KMS-11 (cell line): ENCODE measurements around the gene TTYH2.

ENCODE experiments used
- H2AFZ ChIP-seq: fragments of 200-600 bp; sonication (generic); 2 replicates; pipeline ENCODE4 v1.6.1; 2016; ENCODE audit warnings: antibody characterized with exemption, mixed run types, low read depth
- H3K27ac ChIP-seq: fragments of 200-600 bp; sonication (generic); 2 replicates; pipeline ENCODE4 v1.6.1; 2016; ENCODE audit warnings: mild to moderate bottlenecking, mixed run types
- H3K27me3 ChIP-seq: fragments of 200-600 bp; sonication (generic); 2 replicates; pipeline ENCODE4 v1.6.1; 2017; ENCODE audit warnings: mild to moderate bottlenecking, low read depth, mixed run types, moderate library complexity; ENCODE audit not compliant: insufficient read depth
- H3K36me3 ChIP-seq: fragments of 200-600 bp; sonication (generic); 2 replicates; pipeline ENCODE4 v1.6.1; 2017; ENCODE audit warnings: mild to moderate bottlenecking, mixed run types; ENCODE audit not compliant: insufficient read depth
- H3K4me1 ChIP-seq: fragments of 200-600 bp; sonication (generic); 2 replicates; pipeline ENCODE4 v1.6.1; 2016; ENCODE audit warnings: mild to moderate bottlenecking, low read depth, mixed run types; ENCODE audit not compliant: poor library complexity, severe bottlenecking
- H3K4me2 ChIP-seq: fragments of 200-600 bp; sonication (generic); 2 replicates; pipeline ENCODE4 v1.7.0; 2016; ENCODE audit warnings: mild to moderate bottlenecking, mixed run types
- H3K4me3 ChIP-seq: fragments of 200-600 bp; sonication (generic); IDR thresholded peaks from 2 replicates; pipeline ENCODE4 v1.6.1; 2017; ENCODE audit warnings: low read depth, low read length, mixed read lengths; ENCODE audit not compliant: insufficient read depth
- H3K79me2 ChIP-seq: fragments of 200-600 bp; sonication (generic); 2 replicates; pipeline ENCODE4 v1.6.1; 2016; ENCODE audit warnings: low read depth, mixed run types; ENCODE audit not compliant: insufficient read depth
- H3K9ac ChIP-seq: fragments of 200-600 bp; sonication (generic); 2 replicates; pipeline ENCODE4 v1.6.1; 2016; ENCODE audit warnings: mild to moderate bottlenecking, mixed run types
- H4K20me1 ChIP-seq: fragments of 200-600 bp; sonication (generic); 2 replicates; pipeline ENCODE4 v1.6.1; 2016; ENCODE audit warnings: mild to moderate bottlenecking, mixed run types; ENCODE audit not compliant: insufficient read depth
- CTCF ChIP-seq: fragments of 200-600 bp; sonication (generic); conservative IDR thresholded peaks from 2 replicates; pipeline ENCODE4 v1.6.1; 2017; ENCODE audit warnings: low read depth, mild to moderate bottlenecking, antibody characterized with exemption, low read length, moderate library complexity, mixed read lengths

TTYH2 gene

GRCh38 chr17:74250324-74250995 is 37.1 kb downstream of the TTYH2 start:
- no peaks in the 10 kb centered on the region for H4K20me1 ChIP-seq
- H3K36me3 ChIP-seq, result no peaks in the 10 kb centered on the region
- no peaks in the 10 kb centered on the region for H3K79me2 ChIP-seq
- no peak overlapping the region for H2AFZ ChIP-seq
- H3K4me2 ChIP-seq, result no peak overlapping the region
- H3K27me3 ChIP-seq, result no peaks in the 10 kb centered on the region
- H3K9ac ChIP-seq, result no peak overlapping the region
- no peaks in the 10 kb centered on the region for H3K4me1 ChIP-seq
- no peak overlapping the region for H3K4me3 ChIP-seq
- H3K27ac ChIP-seq, result no peak overlapping the region
- no peak for TF ChIP-seq CTCF

GRCh38 chr17:74251051-74251450 is 37.7 kb downstream of the TTYH2 start:
- H2AFZ ChIP-seq, result no peak overlapping the region
- TF ChIP-seq CTCF, result no peak
- H3K9ac ChIP-seq, result no peak overlapping the region
- H3K4me2 ChIP-seq, result no peak overlapping the region
- H3K4me1 ChIP-seq, result no peaks in the 10 kb centered on the region
- H4K20me1 ChIP-seq, result no peaks in the 10 kb centered on the region
- H3K4me3 ChIP-seq, result no peak overlapping the region
- H3K27ac ChIP-seq, result no peak overlapping the region
- no peaks in the 10 kb centered on the region for H3K36me3 ChIP-seq
- H3K27me3 ChIP-seq, result no peaks in the 10 kb centered on the region
- H3K79me2 ChIP-seq, result no peaks in the 10 kb centered on the region

- TF ChIP-seq CTCF, result no peak
- Histone ChIP-seq H3K9ac (no peak overlapping the region), H3K36me3 (no peaks in the 10 kb centered on the region), H3K4me2 (no peak overlapping the region), H3K4me1 (no peaks in the 10 kb centered on the region), H3K27me3 (no peaks in the 10 kb centered on the region), H4K20me1 (no peaks in the 10 kb centered on the region), H3K4me3 (no peak overlapping the region), H2AFZ (no peak overlapping the region), H3K27ac (no peak overlapping the region), H3K79me2 (no peaks in the 10 kb centered on the region)
Observed at GRCh38 chr17:74251569-74251968, 38.2 kb downstream of the TTYH2 start.

GRCh38 chr17:74252211-74252610 is 38.8 kb downstream of the TTYH2 start:
- Histone ChIP-seq H3K36me3 (no peaks in the 10 kb centered on the region), H2AFZ (no peak overlapping the region), H3K27ac (no peak overlapping the region), H3K27me3 (no peaks in the 10 kb centered on the region), H3K4me1 (no peaks in the 10 kb centered on the region), H4K20me1 (no peaks in the 10 kb centered on the region), H3K4me3 (no peak overlapping the region), H3K9ac (no peak overlapping the region), H3K79me2 (no peaks in the 10 kb centered on the region), H3K4me2 (no peak overlapping the region)
- no peak for TF ChIP-seq CTCF
